ENCODE measurements around the gene PIWIL1.

DNA sequence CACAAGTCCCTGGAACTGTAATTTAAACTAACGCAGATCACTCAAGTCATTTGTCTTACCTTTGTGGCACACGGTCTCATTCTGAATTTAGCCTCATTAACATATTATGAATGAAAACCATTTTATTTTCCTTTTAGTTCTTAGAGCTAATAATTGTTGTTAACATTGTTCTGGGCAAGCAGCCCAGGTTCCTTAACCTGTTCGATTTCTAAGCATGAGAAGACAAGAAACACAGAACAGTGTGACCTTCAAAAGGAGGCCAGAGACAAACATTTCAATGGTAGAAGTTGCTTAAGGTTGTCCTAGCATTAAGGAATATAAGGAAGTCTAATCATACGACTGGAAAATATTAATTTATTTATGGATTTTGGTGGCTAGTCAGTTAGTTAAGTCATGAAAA lies 35.2 kb downstream of the PIWIL1 start:
- TF ChIP-seq, protein P1, sequence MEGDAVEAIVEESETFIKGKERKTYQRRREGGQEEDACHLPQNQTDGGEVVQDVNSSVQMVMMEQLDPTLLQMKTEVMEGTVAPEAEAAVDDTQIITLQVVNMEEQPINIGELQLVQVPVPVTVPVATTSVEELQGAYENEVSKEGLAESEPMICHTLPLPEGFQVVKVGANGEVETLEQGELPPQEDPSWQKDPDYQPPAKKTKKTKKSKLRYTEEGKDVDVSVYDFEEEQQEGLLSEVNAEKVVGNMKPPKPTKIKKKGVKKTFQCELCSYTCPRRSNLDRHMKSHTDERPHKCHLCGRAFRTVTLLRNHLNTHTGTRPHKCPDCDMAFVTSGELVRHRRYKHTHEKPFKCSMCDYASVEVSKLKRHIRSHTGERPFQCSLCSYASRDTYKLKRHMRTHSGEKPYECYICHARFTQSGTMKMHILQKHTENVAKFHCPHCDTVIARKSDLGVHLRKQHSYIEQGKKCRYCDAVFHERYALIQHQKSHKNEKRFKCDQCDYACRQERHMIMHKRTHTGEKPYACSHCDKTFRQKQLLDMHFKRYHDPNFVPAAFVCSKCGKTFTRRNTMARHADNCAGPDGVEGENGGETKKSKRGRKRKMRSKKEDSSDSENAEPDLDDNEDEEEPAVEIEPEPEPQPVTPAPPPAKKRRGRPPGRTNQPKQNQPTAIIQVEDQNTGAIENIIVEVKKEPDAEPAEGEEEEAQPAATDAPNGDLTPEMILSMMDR (conservative IDR thresholded peaks at IDR 0.05 in 1 of 2, IDR thresholded peaks at IDR 0.05 in 1 of 2; ENCODE audit: extremely low read depth in 1 of 2, insufficient read depth in 1 of 2, low read depth in 1 of 2, low read length in 2 of 2): no peak
- no peak for TF ChIP-seq EZH2 (IDR thresholded peaks at IDR 0.05; ENCODE audit: borderline replicate concordance, low read length)
